ENCODE results near the gene HMGCS1.

DNA sequence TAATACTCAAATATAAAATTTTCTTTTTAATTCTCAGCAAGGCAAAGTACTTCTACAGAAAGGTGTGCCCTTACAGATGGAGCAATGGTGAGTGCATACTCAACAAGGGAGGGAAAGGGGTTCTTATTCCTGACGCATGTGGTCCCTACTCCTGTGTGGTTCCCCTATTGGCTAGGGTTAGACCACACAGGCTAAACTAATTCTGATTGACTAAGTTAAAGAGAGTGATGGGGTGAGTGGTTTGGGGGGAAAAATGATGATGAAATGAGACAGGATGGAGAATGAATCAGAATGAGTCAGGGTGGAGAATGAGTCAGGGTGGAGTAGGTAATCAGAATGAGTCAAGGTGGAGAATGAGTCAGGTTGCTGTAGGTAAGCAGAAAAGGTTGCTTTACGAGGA, 22.9 kb upstream of the HMGCS1 start:
- TF ChIP-seq, protein P1, sequence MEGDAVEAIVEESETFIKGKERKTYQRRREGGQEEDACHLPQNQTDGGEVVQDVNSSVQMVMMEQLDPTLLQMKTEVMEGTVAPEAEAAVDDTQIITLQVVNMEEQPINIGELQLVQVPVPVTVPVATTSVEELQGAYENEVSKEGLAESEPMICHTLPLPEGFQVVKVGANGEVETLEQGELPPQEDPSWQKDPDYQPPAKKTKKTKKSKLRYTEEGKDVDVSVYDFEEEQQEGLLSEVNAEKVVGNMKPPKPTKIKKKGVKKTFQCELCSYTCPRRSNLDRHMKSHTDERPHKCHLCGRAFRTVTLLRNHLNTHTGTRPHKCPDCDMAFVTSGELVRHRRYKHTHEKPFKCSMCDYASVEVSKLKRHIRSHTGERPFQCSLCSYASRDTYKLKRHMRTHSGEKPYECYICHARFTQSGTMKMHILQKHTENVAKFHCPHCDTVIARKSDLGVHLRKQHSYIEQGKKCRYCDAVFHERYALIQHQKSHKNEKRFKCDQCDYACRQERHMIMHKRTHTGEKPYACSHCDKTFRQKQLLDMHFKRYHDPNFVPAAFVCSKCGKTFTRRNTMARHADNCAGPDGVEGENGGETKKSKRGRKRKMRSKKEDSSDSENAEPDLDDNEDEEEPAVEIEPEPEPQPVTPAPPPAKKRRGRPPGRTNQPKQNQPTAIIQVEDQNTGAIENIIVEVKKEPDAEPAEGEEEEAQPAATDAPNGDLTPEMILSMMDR (IDR thresholded peaks at IDR 0.05): no peak
- TF ChIP-seq POLR2AphosphoS5 (IDR thresholded peaks at IDR 0.05): no peak
- TF ChIP-seq POLR2A (IDR thresholded peaks at IDR 0.05): no peak
- TF ChIP-seq EP300 (IDR thresholded peaks at IDR 0.05): no peak
